ENCODE results near the gene CENPS. TPM values are rescaled to one million over a fixed set of nuclear protein-coding genes. Genes with fewer than 3 reads are reported as not detected.

Gene CENPS
- total RNA-seq, 2 experiments from 2014 or later = 13.6 to 18.4 TPM

- Histone ChIP-seq H3K36me3 (ENCODE audit: insufficient read depth, low read length) (peaks cover 59% of the 10 kb centered on the region), H3K4me3 (ENCODE audit: low read depth, low read length, poor library complexity, severe bottlenecking) (no peak overlapping the region), H3K9me2 (ENCODE audit: insufficient read depth, low read length) (no peaks in the 10 kb centered on the region), H4K20me1 (ENCODE audit: insufficient read depth, low read length) (peaks cover 9% of the 10 kb centered on the region; the same call in 1 of the 2 replicates), H3K9me3 (ENCODE audit: low read length) (0 out of 2 replicates have a peak, but pooled peaks cover 5% of the 10 kb centered on the region), H3K4me1 (ENCODE audit: insufficient read depth, low read length, poor library complexity, severe bottlenecking) (peaks cover 13% of the 10 kb centered on the region), H3K4me2 (ENCODE audit: low read length) (peak overlapping the region; percentile 79; the same call in 1 of the 2 replicates), H3K27ac (ENCODE audit: low read depth, low read length, poor library complexity, severe bottlenecking) (no peak overlapping the region), H2AFZ (ENCODE audit: low read length) (no peak overlapping the region), H3K79me2 (ENCODE audit: insufficient read depth, low read depth, low read length) (peaks cover 21% of the 10 kb centered on the region; the same call in 1 of the 2 replicates)
- no peak for DNase-seq (ENCODE audit: low spot score)
- ChIA-PET CTCF (ENCODE audit: unreplicated experiment) (no interaction called here), POLR2A (interaction anchor here (0.6 to 1.2 kb wide), 3 partner anchors 10 to 14 kb away, joined by 3 to 4 read pairs (median 3); no protein-coding TSS in a partner anchor)
- TF ChIP-seq CTCF (conservative IDR thresholded peaks at IDR 0.05; ENCODE audit: low read length) (no peak), EZH2phosphoT487 (IDR thresholded peaks at IDR 0.05; ENCODE audit: borderline replicate concordance, low read depth, low read length) (no peak)
- intact Hi-C loops (cut with micrococcal nuclease; ENCODE audit: unreplicated experiment) = no loop called here
- BruUV-seq (replicated peaks) = no TSS peak
These were observed 29.0 kb upstream of the CENPS start for GRCh38 chr1:10401281-10401680.

DNA sequence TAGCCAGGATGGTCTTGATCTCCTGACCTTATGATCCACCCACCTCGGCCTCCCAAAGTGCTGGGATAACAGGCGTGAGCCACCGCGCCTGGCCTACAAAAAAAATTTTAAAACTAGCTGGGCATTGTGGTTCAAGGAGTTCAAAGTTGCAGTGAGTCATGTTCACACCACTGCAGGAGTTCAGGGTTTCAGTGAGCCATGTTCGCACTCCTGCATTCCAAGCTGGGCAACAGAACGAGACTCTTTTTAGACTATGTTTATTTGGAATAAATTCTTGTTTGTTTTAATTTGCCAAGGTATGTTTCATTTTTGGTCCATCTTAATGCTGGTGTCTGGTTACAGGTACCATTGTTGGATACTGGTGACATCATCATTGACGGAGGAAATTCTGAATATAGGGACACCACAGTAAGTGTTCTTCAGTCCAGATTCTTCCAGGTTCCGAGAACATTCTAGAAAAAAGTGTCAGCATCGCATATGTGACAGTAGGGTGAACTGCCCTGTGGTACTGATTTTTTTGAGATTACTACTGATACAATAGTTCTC is 27.4 kb upstream of the CENPS start:
- Histone ChIP-seq H3K4me1 (ENCODE audit: insufficient read depth, low read length, poor library complexity, severe bottlenecking) (peaks cover 13% of the 10 kb centered on the region), H3K9me2 (ENCODE audit: insufficient read depth, low read length) (no peaks in the 10 kb centered on the region), H3K79me2 (ENCODE audit: insufficient read depth, low read depth, low read length) (peaks cover 21% of the 10 kb centered on the region; the same call in 1 of the 2 replicates), H3K27ac (ENCODE audit: low read depth, low read length, poor library complexity, severe bottlenecking) (no peak overlapping the region), H3K4me3 (ENCODE audit: low read depth, low read length, poor library complexity, severe bottlenecking) (no peak overlapping the region), H3K9me3 (ENCODE audit: low read length) (no peaks in the 10 kb centered on the region), H3K36me3 (ENCODE audit: insufficient read depth, low read length) (peaks cover 75% of the 10 kb centered on the region), H3K4me2 (ENCODE audit: low read length) (no peak overlapping the region), H2AFZ (ENCODE audit: low read length) (no peak overlapping the region), H4K20me1 (ENCODE audit: insufficient read depth, low read length) (peaks cover 9% of the 10 kb centered on the region; the same call in 1 of the 2 replicates)
- BruUV-seq (replicated peaks) = no TSS peak
- no peak for TF ChIP-seq CTCF (conservative IDR thresholded peaks at IDR 0.05; ENCODE audit: low read length)
- TF ChIP-seq EZH2phosphoT487 (IDR thresholded peaks at IDR 0.05; ENCODE audit: borderline replicate concordance, low read depth, low read length) = no peak
- ChIA-PET CTCF (ENCODE audit: unreplicated experiment) (no interaction called here), POLR2A (no interaction called here)
- intact Hi-C loops (cut with micrococcal nuclease; ENCODE audit: unreplicated experiment) = no loop called here
- no peak for DNase-seq (ENCODE audit: low spot score)

DNA sequence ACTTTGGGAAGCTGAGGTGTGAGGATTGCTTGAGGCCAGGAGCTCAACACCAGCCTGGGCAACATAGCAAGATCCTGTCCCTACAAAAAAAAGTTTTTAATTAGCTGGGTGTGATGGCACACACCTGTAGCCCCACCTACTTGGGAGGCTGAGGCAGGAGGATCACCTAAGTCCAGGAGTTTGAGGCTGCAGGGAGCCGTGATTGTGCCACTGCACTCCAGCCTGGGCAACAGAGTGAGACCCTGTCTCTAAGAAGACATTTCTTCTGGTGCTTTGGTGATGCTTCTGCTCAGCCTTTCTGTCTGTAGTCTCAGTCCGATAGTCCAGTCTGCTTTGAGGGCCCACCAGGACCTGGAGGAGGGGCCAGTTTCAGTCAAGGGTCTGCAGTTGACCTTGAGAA is 23.0 kb upstream of the CENPS start:
- no peak for TF ChIP-seq EZH2phosphoT487 (IDR thresholded peaks at IDR 0.05; ENCODE audit: borderline replicate concordance, low read depth, low read length)
- TF ChIP-seq CTCF (conservative IDR thresholded peaks at IDR 0.05; ENCODE audit: low read length) = no peak
- no peaks in the 10 kb centered on the region for H3K9me2 ChIP-seq (ENCODE audit: insufficient read depth, low read length)
- ChIA-PET POLR2A (no interaction called here), CTCF (ENCODE audit: unreplicated experiment) (no interaction called here)
- H3K4me3 ChIP-seq (ENCODE audit: low read depth, low read length, poor library complexity, severe bottlenecking) = no peak overlapping the region
- H4K20me1 ChIP-seq (ENCODE audit: insufficient read depth, low read length) = no peaks in the 10 kb centered on the region
- no peaks in the 10 kb centered on the region for H3K9me3 ChIP-seq (ENCODE audit: low read length)
- BruUV-seq (replicated peaks) = no TSS peak
- no peak for DNase-seq (ENCODE audit: low spot score)
- H2AFZ ChIP-seq (ENCODE audit: low read length) = no peak overlapping the region
- intact Hi-C loops (cut with micrococcal nuclease; ENCODE audit: unreplicated experiment) = no loop called here
- H3K79me2 ChIP-seq (ENCODE audit: insufficient read depth, low read depth, low read length) = no peaks in the 10 kb centered on the region
- peaks cover 96% of the 10 kb centered on the region for H3K36me3 ChIP-seq (ENCODE audit: insufficient read depth, low read length)
- no peaks in the 10 kb centered on the region for H3K4me1 ChIP-seq (ENCODE audit: insufficient read depth, low read length, poor library complexity, severe bottlenecking)
- H3K4me2 ChIP-seq (ENCODE audit: low read length) = no peak overlapping the region
- H3K27ac ChIP-seq (ENCODE audit: low read depth, low read length, poor library complexity, severe bottlenecking) = no peak overlapping the region
